Smooth muscle cell of the brain vasculature (primary cell): Measurements from ENCODE around the gene PRSS2.

Experiments
- DNase-seq: peaks from one replicate; pipeline ENCODE4 v3.0.0-alpha.2; 2012; ENCODE audit warnings: low read depth, low spot score

PRSS2 gene

GRCh38 chr7:142801601-142802295 lies 31.0 kb downstream of the PRSS2 start:
- DNase-seq = no peak

DNA sequence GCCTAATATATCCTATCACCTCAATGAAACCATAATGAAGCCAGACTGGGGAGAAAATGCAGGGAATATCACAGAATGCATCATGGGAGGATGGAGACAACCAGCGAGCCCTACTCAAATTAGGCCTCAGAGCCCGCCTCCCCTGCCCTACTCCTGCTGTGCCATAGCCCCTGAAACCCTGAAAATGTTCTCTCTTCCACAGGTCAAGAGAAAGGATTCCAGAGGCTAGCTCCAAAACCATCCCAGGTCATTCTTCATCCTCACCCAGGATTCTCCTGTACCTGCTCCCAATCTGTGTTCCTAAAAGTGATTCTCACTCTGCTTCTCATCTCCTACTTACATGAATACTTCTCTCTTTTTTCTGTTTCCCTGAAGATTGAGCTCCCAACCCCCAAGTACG lies 31.5 kb downstream of the PRSS2 start:
- no peak for DNase-seq

- no peak for DNase-seq
These were observed 33.1 kb downstream of the PRSS2 start for GRCh38 chr7:142803901-142804300.

DNA sequence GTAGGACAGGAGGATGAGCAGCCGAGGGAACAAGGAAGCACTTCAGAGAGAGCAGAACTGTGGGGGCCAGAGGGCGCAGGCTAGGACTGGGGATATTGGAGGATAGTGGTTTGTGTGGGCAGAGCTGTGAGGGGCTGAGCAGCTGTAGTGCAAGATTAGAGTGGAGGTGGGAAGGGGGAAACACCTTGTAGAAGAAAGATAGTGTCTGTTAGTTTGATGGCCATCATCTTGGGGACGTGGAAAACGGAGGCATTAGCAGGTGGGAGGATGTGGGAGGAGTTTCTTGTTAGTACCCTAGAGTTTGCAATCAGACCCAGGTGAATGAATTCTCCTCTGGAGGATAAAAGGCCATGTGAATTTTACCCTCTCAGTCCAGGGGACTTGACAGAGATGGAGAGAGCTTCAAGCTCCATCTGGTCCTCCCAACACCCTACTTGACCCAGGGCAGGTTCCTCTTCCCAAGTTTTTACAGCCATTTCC lies 34.0 kb downstream of the PRSS2 start:
- DNase-seq = no peak

DNA sequence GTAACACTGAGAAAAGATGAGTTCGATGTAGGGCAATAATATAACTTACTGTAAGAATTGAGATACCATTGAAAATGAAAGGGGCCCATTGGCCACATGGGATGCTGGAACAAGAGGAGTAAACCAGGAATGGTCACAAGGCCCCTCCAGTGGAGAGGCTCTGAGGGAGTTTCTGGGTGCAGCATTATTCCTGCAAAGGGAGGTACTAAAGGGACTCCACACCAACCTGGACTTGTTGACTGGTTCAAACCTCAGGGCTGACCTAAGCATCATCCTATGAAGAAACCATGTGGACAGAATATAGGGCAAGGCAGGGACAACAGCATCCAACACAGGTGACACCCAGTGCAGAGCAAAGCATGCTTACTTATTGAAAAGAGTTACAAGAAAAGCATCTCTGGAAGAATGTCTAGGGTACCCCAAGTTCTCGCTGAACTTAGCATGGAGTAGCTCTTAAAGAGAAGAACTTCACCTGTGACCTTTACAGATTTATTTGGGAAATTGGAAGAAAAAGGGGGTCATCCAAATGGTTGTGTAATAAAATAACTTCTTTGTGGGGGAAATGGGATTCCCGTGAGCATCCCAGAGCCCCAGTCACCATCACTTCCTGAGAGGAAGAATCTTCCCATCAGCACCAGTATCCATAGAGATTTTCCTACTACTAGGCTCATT lies 34.7 kb downstream of the PRSS2 start:
- no peak for DNase-seq

DNA sequence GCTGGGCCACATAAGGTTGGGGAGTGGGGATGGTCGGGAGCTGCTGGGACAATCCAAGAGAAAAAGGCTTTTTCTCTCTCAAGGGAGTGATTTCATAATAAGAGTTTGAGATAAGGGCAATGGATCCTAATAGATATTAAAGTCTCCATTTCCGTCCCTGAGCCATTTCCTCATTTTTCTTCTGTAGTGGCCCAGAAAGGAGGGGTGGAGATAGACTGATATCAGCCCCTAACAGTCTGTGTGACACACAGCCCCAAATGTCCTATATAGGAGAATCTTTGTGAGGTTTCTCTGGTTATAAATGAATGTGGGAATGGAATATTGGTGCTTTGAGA lies 35.2 kb downstream of the PRSS2 start:
- no peak for DNase-seq

GRCh38 chr7:142806957-142807356 lies 36.2 kb downstream of the PRSS2 start:
- no peak for DNase-seq

DNA sequence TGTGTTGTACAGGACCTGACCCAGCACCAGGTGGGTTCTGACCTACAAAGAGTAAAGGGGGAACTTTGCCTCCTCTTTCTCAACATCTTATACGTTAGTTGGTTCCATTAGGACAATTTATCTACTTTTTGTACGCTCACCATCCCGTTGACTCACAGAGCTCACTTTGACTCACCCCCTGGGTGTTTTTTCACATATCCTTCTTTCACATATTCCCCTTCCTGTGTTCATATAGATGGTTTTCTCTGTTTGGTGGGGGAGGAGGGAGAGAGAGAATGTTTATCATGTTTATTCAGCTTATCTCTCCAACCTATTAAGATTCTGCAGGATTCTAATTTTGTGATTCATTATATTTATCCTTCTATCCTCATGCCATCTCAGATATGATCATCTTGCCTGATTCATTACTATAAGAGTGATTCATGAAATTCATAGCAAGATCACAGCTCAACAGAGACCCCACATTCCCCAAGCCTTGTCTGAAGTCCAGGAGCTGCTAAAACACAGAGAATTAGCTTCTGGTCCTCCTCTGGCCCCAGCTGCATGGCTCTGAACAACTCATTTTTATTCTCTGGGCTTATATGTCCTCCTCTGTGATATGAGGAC lies 37.2 kb downstream of the PRSS2 start:
- DNase-seq = no peak

DNA sequence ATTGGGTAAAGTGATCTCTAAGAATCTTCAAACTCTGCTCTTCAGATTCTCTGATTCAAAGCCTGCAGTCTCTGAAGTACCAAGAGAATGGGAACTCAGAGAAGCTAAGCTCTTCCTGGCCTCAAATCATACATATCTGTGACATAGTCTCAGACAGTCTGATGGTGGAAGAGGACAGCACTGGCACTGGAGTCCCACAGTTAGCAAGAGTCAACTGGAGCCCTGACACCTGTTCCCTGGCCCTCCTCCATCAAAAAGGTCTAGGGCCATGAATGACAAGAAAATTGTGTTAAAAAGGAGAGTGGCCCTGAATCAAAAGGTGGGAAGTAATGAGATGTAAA lies 37.7 kb downstream of the PRSS2 start:
- DNase-seq = no peak

- no peak for DNase-seq
These were observed 38.2 kb downstream of the PRSS2 start for GRCh38 chr7:142808802-142809583.

DNA sequence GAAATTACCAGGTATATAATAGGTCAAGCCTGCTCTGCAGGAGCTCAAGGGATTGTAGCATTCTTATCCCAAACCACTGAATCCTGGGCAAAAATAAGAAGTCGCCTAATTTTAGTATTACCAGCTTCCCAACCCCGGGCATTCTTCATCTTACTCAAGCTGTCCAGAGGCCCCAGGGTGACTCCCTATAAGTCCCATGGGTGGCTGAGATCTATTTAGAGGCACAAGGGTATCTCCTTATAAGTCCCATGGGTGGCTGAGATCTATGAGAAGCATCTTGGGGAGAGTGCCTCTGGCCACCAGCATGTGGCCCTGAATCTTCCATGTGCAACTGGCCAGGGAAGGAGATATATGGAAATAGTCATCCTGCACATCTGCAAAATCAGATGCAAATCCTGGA lies 38.9 kb downstream of the PRSS2 start:
- no peak for DNase-seq

DNA sequence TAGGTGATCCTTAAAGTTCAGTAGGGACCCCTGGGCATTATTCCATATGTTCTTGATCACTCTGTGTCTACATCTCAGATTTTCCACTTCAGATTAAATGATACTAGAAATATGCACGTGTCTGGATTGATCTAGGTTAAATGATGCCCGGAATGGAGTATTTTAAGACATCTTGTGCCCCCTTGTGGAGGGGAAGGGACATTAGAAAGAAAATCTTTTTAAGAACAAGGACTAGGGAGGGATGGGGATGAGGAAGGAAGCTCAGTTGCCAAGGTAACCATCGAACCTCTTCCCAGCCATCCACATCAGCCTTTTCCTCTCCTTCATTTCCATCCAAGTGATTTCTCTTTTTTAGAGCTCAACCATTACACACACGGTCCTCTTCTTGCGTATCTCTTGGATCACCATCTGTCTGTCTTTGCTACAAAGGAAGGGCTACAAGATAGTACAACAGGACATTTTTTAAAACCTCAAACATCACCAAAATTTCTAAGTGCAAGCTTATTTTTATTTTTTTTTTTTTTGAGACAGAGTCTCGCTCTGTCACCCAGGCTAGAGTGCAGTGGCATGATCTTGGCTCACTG lies 40.5 kb downstream of the PRSS2 start:
- DNase-seq = peak; percentile 17

GRCh38 chr7:142812437-142813215 lies 41.9 kb downstream of the PRSS2 start:
- DNase-seq = no peak

DNA sequence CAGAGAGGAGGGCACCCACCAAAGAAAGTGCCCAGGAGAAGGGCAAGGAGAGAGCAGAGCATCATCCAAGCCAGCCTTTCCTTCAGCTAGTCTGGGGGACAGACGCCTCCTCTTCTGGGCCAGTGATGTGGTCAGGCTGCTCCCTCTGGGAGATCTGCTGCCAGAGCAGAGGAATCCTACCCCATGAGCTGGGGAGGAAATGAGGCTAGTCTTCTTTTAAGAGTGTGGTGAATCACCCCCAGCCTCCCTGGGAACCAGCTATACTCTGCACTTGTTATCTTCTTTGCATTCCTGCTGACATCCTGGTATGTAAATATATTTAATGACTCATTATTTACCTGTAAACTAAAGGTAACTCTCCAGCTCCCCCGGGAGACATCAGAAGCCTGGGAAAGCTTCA lies 42.5 kb downstream of the PRSS2 start:
- DNase-seq = no peak

- DNase-seq = no peak
These were observed 42.9 kb downstream of the PRSS2 start for GRCh38 chr7:142813699-142814098.

- DNase-seq = no peak
These were observed 43.7 kb downstream of the PRSS2 start for GRCh38 chr7:142814451-142814850.

GRCh38 chr7:142815134-142815533 lies 44.4 kb downstream of the PRSS2 start:
- no peak for DNase-seq

DNA sequence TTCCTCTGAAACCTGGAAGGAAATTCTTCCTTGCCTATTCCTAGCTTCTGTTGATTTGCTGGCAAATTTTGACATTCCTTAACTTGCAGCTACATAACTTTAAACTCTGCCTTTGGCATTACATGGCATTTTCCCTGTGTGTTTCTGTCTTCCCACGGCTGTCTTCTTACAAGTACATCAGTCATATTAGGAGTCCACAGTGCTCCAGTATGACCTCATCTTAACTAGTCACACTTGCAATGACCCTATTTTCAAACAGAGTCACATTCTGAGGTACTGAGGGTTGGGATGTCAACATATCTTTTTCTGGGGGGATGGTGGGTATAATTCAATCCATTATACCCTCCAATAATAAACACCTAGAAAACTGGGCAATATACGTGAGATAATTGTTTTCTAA lies 46.7 kb downstream of the PRSS2 start:
- no peak for DNase-seq

GRCh38 chr7:142819530-142819929 lies 48.8 kb downstream of the PRSS2 start:
- DNase-seq = no peak

- DNase-seq = no peak
These were observed 51.9 kb downstream of the PRSS2 start for GRCh38 chr7:142822714-142823113.
